Activated CD4-positive, CD25-positive, alpha-beta regulatory T cell treated with anti-CD3 and anti-CD28 coated beads, Interleukin-2, amount 50 U/mL, for 16 hours (primary cell): Measurements from ENCODE around the gene DSCAM.

Source experiments
- DNase-seq: peaks from one replicate; pipeline ENCODE4 v3.0.0-alpha.2; 2020; ENCODE audit warnings: low read depth, low spot score

Gene DSCAM

GRCh38 chr21:40667967-40668366 is 179.0 kb downstream of the DSCAM start:
- DNase-seq: no peak

- no peak for DNase-seq
Observed at GRCh38 chr21:40662889-40663288, 184.1 kb downstream of the DSCAM start.

GRCh38 chr21:40660461-40660860 is 186.5 kb downstream of the DSCAM start:
- no peak for DNase-seq

GRCh38 chr21:40658311-40658710 is 188.6 kb downstream of the DSCAM start:
- no peak for DNase-seq

GRCh38 chr21:40652436-40652835 is 194.5 kb downstream of the DSCAM start:
- no peak for DNase-seq

- no peak for DNase-seq
Observed at GRCh38 chr21:40647706-40648105, 199.3 kb downstream of the DSCAM start.

GRCh38 chr21:40646651-40647050 is 200.3 kb downstream of the DSCAM start:
- no peak for DNase-seq

GRCh38 chr21:40641042-40641441 is 205.9 kb downstream of the DSCAM start:
- DNase-seq: no peak

GRCh38 chr21:40640266-40640789 is 206.6 kb downstream of the DSCAM start:
- DNase-seq: no peak

- DNase-seq: no peak
Observed at GRCh38 chr21:40639616-40640194, 207.3 kb downstream of the DSCAM start.

GRCh38 chr21:40638466-40639251 is 208.3 kb downstream of the DSCAM start:
- no peak for DNase-seq

- DNase-seq: no peak
Observed at GRCh38 chr21:40636026-40636425, 210.9 kb downstream of the DSCAM start.

- no peak for DNase-seq
Observed at GRCh38 chr21:40635391-40635790, 211.6 kb downstream of the DSCAM start.

- DNase-seq: no peak
Observed at GRCh38 chr21:40634141-40634540, 212.8 kb downstream of the DSCAM start.

- no peak for DNase-seq
Observed at GRCh38 chr21:40633048-40633447, 213.9 kb downstream of the DSCAM start.

GRCh38 chr21:40631211-40631610 is 215.7 kb downstream of the DSCAM start:
- DNase-seq: no peak

GRCh38 chr21:40625991-40626390 is 221.0 kb downstream of the DSCAM start:
- DNase-seq: no peak

GRCh38 chr21:40623528-40623927 is 223.4 kb downstream of the DSCAM start:
- DNase-seq: no peak

GRCh38 chr21:40622531-40622930 is 224.4 kb downstream of the DSCAM start:
- DNase-seq: no peak

GRCh38 chr21:40620386-40621145 is 226.4 kb downstream of the DSCAM start:
- no peak for DNase-seq

GRCh38 chr21:40618191-40618973 is 228.6 kb downstream of the DSCAM start:
- DNase-seq: no peak

GRCh38 chr21:40616377-40616704 is 230.6 kb downstream of the DSCAM start:
- no peak for DNase-seq
